Loucy (cell line): ENCODE data around the gene PLCXD1.

ENCODE experiments used
- H2AFZ ChIP-seq: fragments of 200-600 bp; sonication (generic); 2 replicates; pipeline ENCODE4 v1.6.0; 2016; ENCODE audit warnings: antibody characterized with exemption, mild to moderate bottlenecking, low read length, moderate library complexity
- H3F3A ChIP-seq: fragments of 200-600 bp; 2 replicates; pipeline ENCODE4 v1.6.0; 2016; ENCODE audit warnings: antibody characterized with exemption, low read depth, mild to moderate bottlenecking
- H3K27me3 ChIP-seq: fragments of 200-600 bp; sonication (generic); 2 replicates; pipeline ENCODE4 v1.6.1; 2014; ENCODE audit warnings: low read length, mild to moderate bottlenecking; ENCODE audit not compliant: insufficient read depth, poor library complexity, severe bottlenecking
- H3K36me3 ChIP-seq: fragments of 200-600 bp; sonication (generic); 2 replicates; pipeline ENCODE4 v1.6.1; 2016; ENCODE audit warnings: low read length; ENCODE audit not compliant: insufficient read depth
- H3K4me1 ChIP-seq: fragments of 200-600 bp; sonication (generic); 2 replicates; pipeline ENCODE4 v1.5.1; 2014; ENCODE audit warnings: low read length, mild to moderate bottlenecking; ENCODE audit not compliant: insufficient read depth, poor library complexity, severe bottlenecking
- H3K4me2 ChIP-seq: fragments of 200-600 bp; sonication (generic); 2 replicates; pipeline ENCODE4 v1.6.0; 2014; ENCODE audit warnings: antibody characterized with exemption, low read length, low read depth, mild to moderate bottlenecking; ENCODE audit not compliant: poor library complexity, severe bottlenecking
- H3K4me3 ChIP-seq: fragments of 200-600 bp; sonication (generic); 2 replicates; pipeline ENCODE4 v1.5.1; 2014; ENCODE audit warnings: low read length, mild to moderate bottlenecking, mixed read lengths; ENCODE audit not compliant: poor library complexity, severe bottlenecking
- H3K79me2 ChIP-seq: fragments of 200-600 bp; sonication (generic); 2 replicates; pipeline ENCODE4 v1.6.1; 2014; ENCODE audit warnings: low read length; ENCODE audit not compliant: insufficient read depth
- H3K9ac ChIP-seq: fragments of 200-600 bp; sonication (generic); 2 replicates; pipeline ENCODE4 v1.6.0; 2014; ENCODE audit warnings: mild to moderate bottlenecking, low read depth, low read length, moderate library complexity; ENCODE audit not compliant: poor library complexity, severe bottlenecking
- H3K9me2 ChIP-seq: fragments of 200-600 bp; sonication (generic); replicated peaks from 2 replicates; pipeline ENCODE4 v1.6.1; 2016; ENCODE audit warnings: low read depth, low read length, mixed read lengths
- H3K9me3 ChIP-seq: fragments of 200-600 bp; sonication (generic); 2 replicates; pipeline ENCODE4 v1.6.1; 2014; ENCODE audit warnings: mild to moderate bottlenecking, antibody characterized with exemption, low read length, low read depth; ENCODE audit not compliant: insufficient read depth
- H4K20me1 ChIP-seq: fragments of 200-600 bp; sonication (generic); 2 replicates; pipeline ENCODE4 v1.6.0; 2014; ENCODE audit warnings: antibody characterized with exemption, low read length, mild to moderate bottlenecking; ENCODE audit not compliant: insufficient read depth, poor library complexity, severe bottlenecking
- CTCF ChIP-seq: fragments of 200-600 bp; sonication (generic); conservative IDR thresholded peaks from 2 replicates; pipeline ENCODE4 v1.5.1; 2014; ENCODE audit warnings: mild to moderate bottlenecking, antibody characterized with exemption, low read length
- EZH2phosphoT487 ChIP-seq: fragments of 200-600 bp; IDR thresholded peaks from 2 replicates; pipeline ENCODE4 v1.6.1; 2018; ENCODE audit warnings: antibody characterized with exemption, mild to moderate bottlenecking, moderate library complexity, borderline replicate concordance

Gene PLCXD1

GRCh38 chrX:351736-352135 is 70.6 kb downstream of the PLCXD1 start:
- H3K9me3 ChIP-seq: no peaks in the 10 kb centered on the region
- H3K4me2 ChIP-seq: no peak overlapping the region
- H3K4me3 ChIP-seq: no peak overlapping the region
- H3K27me3 ChIP-seq: no peaks in the 10 kb centered on the region
- TF ChIP-seq EZH2phosphoT487 (no peak), CTCF (no peak)
- no peaks in the 10 kb centered on the region for H3F3A ChIP-seq
- no peak overlapping the region for H3K9ac ChIP-seq
- no peaks in the 10 kb centered on the region for H3K36me3 ChIP-seq
- no peak overlapping the region for H2AFZ ChIP-seq
- no peaks in the 10 kb centered on the region for H3K4me1 ChIP-seq
- H4K20me1 ChIP-seq: no peaks in the 10 kb centered on the region
- H3K9me2 ChIP-seq: no peaks in the 10 kb centered on the region
- H3K79me2 ChIP-seq: no peaks in the 10 kb centered on the region

- Histone ChIP-seq H3K36me3 (no peaks in the 10 kb centered on the region), H3K4me2 (no peak overlapping the region), H3K9ac (no peak overlapping the region)
Measured at GRCh38 chrX:352181-352580, 71.0 kb downstream of the PLCXD1 start.

DNA sequence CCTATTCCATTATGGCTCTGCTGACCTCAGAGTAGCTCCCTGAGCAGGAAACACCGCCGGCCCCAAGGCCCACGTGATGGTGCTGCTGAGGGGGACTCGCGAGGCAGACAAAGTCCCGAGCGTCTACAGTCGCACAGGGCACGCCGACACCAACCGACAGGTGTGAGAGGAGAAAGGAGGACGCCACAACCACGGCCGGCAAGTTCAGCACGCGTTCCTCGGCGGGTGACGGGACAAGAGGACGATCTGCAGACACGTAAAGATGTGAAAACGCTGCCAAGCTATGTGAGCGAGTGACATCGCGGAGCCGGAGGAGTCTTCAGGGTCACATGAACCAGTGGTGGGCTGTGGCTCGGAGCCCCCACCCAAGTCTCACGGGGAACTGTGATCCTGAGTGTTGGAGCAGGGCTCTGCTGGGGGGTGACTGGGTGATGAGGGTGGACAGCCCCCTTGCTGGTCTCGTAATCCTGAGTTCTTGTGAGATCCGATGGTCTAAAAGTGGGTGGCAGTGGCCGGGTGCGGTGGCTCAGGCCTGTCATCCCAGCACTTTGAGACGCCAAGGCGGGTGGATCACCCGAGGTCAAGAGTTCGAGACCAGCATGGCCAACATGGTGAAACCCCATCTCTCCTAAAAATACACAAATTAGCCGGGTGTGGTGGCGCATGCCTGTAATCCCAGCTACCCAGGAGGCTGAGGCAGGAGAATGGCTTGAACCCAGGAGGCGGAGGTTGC is 71.6 kb downstream of the PLCXD1 start:
- Histone ChIP-seq H3K36me3 (no peaks in the 10 kb centered on the region), H3K79me2 (no peaks in the 10 kb centered on the region)

More at GRCh38 chrX:352181-352580, 71.0 kb downstream of the PLCXD1 start:
- H3K79me2 ChIP-seq: no peaks in the 10 kb centered on the region
- H3K9me3 ChIP-seq: no peaks in the 10 kb centered on the region
- no peak overlapping the region for H2AFZ ChIP-seq
- no peaks in the 10 kb centered on the region for H3K27me3 ChIP-seq
- no peaks in the 10 kb centered on the region for H3K9me2 ChIP-seq
- H4K20me1 ChIP-seq: no peaks in the 10 kb centered on the region
- TF ChIP-seq CTCF (no peak), EZH2phosphoT487 (no peak)
- H3K4me1 ChIP-seq: peaks cover 4% of the 10 kb centered on the region
- H3K4me3 ChIP-seq: no peak overlapping the region
- H3F3A ChIP-seq: no peaks in the 10 kb centered on the region

More for the DNA sequence above, 71.6 kb downstream of the PLCXD1 start:
- TF ChIP-seq CTCF (no peak), EZH2phosphoT487 (no peak)
- Histone ChIP-seq H3K9me3 (no peaks in the 10 kb centered on the region), H3F3A (no peaks in the 10 kb centered on the region), H4K20me1 (no peaks in the 10 kb centered on the region), H3K9me2 (no peaks in the 10 kb centered on the region), H3K9ac (no peak overlapping the region), H3K4me3 (no peak overlapping the region), H3K27me3 (no peaks in the 10 kb centered on the region), H2AFZ (no peak overlapping the region), H3K4me2 (no peak overlapping the region), H3K4me1 (peaks cover 10% of the 10 kb centered on the region)
